Left lobe of liver (tissue), 2 donors: ENCODE measurements around the gene ARMH1. TPM values are rescaled to one million over a fixed set of nuclear protein-coding genes. Genes with fewer than 3 reads are reported as not detected.

ENCODE experiments used
- ATAC-seq: fragments of 200-7000 bp; cut with Tn5 transposase; one replicate; pipeline ENCODE4 v1.9.1; 2020; ENCODE audit warnings: mild to moderate bottlenecking, moderate library complexity
- DNase-seq: peaks from one replicate; pipeline ENCODE4 v3.0.0-alpha.2; 2020; ENCODE audit warnings: low spot score
- total RNA-seq: library from RNA; stranded (reverse); gene quantifications from one replicate; pipeline ENCODE4 v1.2.1, GENCODE V29; 2021
- donor health status: DM: no; HTN: no; CAD: no; lungs with moderate emphysema.
- donor health status: DM: no; HTN: yes; CAD: no.

Gene ARMH1
- total RNA-seq: 14.7 TPM

DNA sequence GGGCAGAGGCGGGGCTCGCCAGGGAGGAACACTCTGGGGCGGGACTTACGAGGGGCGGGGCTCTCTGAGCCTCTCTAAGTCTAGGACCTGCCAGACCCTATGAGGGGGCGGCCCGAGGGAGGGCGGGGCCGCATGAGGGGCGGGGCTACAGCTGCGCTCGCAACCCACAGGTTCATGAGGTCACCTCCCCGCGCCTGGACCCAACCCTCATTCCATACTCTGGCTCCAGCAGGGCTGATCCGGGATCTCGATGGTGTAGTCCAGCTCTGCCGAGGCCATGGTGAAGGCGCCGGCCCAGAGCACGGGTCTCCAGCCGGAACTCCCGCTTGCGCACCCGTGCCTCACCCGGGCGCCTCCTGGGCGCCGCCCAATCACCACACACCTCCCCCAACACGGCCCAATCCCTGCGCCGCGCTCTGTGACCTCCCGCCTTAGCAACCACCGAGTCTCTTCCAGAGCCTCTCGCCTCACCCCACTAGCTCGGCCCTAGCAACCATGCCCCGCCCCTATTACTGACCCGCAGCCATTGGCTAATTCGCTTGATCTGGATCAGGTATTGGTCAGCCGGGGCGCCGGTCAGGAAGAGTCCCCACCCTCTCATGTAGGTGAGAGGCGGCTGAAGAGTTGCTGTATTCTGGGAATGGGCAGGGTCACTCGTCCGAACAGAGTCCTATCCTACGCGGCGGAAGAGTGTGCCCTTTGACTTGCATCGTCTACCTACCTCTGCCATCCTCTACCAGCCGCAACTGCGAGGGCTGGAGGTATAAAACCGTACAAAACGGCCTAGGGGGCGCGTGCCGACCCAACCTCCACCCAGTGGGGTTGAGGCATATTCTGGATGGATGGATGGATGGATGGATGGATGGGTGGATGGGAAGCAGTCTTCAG lies at the start of gene ARMH1, which contains the start of gene TMEM53:
ARMH1 (plus strand) TSS at position 602 of the 888 bp plus-strand sequence. CDS start 14,984 bp downstream, outside the sequence.
TMEM53 (minus strand) TSS at position 369 of the 888 bp plus-strand sequence; CDS start at position 279, 90 bp downstream.
- DNase-seq (peak; percentile 100), ATAC-seq (peak; percentile 85)

DNA sequence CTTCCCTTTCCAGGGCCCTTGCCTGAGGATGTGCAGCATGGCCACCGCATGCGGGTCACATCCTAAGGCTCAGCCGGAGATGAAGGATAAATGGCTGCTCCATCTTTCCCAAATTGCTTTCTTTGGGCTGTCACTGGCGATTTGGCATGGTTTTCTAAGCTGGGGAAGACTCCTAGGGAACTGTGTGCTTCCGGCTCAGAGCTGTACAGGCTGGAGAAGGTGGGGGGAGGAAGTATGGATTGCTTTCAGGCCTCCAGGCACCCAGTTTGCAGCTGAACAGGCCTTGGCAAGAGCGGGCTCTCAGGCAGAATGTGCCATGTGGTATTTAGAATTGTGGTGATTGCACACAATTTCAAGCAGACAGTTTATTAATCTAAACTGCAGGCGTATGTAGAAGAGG lies 49.2 kb upstream of the ARMH1 start:
- ATAC-seq: no peak
- DNase-seq: no peak

DNA sequence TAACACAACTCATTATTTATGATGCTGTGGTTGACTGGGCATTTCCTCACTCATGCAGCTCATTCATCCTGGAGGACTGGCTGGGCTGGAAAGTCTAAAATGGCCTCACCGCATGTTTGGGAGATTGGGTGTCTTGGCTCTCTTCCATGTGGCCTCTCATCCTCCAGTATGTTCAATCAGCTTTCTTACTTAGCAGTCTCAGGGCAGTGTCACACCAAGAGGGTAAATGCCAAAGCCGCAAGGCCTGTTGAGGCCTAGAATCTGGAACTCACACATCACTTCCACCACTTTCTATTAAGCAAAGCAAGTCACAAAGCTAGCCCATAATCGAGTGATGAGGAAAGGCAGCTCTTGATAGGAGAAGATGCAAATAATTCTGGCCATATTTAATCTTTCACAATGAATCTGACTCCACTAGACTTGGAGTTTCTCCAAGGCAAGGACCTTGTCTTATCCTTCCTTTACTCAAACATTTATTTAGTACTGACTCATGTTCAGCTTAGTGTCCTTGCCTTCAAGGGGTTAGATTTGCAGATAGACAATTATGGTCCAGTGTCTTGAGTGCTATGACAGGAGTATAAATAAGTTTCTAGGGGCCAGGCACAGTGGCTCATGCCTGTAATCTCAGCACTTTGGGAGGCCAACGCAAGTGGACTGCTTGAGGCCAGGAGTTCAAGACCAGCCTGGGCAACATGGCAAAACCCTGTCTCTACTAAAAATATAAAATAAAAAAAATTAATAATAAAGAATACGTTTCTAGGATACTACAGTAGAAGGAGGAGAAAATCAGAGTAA lies 45.4 kb upstream of the ARMH1 start:
- no peak for DNase-seq

DNA sequence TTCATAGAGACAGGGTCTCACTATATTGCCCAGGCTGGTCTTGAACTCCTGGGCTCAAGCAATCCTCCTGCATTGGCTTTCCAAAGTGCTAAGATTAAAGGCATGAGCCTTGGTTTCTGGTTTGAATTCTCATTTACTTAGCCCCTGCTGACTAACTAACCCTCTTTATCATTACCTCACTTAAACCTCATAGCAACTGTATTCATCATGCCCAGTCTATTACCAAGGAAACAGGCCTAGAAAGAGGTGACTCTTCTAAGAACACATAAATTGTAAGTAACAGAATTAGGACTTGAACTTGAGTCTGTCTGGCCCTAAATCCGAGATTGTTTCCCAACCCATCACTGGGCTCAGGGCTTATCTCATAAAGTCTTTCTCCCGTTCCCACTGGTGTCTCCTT lies 44.4 kb upstream of the ARMH1 start:
- no peak for ATAC-seq
- no peak for DNase-seq

More for the DNA sequence above, 45.4 kb upstream of the ARMH1 start:
- ATAC-seq: no peak

DNA sequence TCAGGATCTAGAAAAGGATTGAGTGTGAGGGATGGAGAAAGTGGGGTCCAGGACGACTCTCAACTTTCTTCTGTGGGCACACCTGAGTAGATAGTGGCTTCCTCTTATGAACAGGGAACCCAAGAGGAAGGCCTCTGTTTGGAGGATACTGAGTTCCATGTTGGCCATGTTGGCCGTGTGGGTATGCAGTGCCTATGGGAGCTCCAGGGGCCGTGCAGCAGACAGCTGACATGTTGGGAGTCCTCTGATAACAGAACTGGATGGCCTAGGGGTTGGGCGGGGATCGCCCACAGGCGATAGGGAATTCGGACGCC lies 43.2 kb upstream of the ARMH1 start:
- ATAC-seq (no peak), DNase-seq (no peak)

DNA sequence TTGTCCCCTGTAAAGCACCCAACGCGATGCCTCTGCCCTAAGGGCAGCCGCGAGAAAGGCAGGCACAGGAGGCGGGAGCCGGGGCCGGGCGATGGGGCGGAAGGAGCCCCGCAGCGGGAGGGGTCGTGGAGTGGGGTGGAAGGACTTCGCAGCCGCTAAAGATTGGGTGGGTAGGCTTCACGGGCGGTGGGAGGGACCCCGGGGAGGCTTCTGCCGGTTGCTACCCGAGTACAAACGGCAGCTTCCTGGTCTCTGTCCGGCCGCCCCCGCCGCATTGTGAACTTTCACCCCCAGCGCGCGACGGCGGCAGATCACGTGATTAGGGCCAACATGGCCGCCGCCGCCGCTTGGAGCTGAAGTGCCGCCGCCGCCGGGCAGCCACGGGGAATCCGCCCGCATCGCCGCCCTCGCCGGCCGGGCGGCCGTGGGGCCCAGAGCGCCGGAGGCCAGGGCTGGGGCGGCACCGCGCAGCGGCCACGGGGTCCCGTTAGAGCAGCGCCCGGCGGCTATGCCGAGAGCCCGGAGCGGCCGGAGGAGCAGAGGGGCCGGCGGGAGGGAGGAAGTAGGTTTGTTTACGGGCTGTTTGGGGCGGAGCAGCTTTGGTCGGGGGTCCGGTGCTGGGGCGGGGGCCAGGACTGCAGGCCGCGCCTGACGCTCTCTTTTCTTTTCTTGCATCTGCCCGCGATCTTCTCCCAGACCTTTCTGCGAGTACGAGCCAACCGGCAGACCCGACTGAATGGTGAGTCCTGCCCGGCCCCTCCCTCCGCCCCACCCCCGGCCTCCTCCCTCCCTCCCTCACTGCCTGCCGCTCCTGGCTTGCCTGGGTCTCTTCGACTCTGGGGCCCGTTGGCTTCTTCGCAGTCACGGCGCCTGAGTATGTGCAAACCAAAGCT lies 42.6 kb upstream of the ARMH1 start:
- DNase-seq: peak; percentile 91
- peak; percentile 89 for ATAC-seq

GRCh38 chr1:44632598-44632997 lies 41.9 kb upstream of the ARMH1 start:
- DNase-seq: no peak
- ATAC-seq: no peak

DNA sequence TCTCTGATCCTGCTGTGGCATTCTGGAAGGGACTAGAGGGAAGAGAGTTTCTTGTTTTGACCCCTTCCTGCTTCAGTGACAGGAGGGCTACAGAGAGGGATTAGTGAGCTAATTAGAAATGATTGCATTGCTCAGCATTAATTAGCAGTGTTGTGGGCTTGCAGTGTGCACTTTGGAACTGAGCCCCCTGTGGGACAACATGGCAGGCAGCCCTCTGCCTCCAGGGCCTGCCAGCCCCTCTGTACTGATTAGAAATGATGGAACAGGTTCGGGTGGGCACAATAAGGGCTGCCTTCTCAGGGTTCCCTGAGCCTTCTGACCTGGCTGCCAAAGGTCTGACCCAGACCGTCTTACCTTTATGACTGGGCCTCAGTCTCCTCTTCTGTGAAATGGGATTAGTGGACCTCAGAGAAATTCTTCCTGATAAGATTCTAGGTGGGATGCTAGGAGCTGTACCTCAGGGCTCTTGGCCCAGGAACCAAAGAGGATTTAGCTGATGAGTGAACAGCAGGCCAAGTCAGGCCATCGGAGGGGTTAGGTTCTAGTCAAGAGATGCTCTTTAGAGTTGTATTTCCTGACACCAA lies 39.8 kb upstream of the ARMH1 start:
- ATAC-seq (no peak), DNase-seq (no peak)

GRCh38 chr1:44635439-44635838 lies 39.1 kb upstream of the ARMH1 start:
- DNase-seq (no peak), ATAC-seq (no peak)

DNA sequence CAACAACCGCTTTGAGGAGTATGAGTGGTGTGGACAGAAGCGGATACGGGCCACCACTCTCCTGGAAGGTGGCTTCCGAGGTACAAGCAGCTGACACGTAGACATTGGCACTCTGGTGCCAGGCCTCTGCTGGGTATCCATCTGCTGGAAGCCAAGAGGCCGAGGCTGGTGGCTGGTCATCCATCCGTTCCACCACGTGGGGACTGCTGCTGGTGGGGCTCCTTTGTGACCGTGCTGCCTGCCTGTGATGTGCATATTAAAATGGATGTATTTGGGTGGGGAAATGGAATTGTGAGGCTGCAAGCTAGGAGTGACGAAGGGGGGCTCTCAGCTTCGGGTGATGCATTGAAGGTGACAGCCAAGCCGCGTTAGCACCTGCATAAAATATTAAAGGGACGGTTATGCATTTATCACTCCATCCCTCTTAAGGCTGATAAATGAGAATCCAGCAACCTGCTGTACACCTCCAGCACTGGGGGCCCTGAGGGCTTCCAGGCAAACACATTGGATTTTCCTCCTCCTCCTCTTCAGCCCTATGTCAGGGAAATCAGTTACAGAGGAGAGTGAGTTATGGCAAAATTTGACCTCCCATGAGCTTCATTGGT lies 38.3 kb upstream of the ARMH1 start:
- ATAC-seq: no peak
- no peak for DNase-seq

- DNase-seq (no peak), ATAC-seq (no peak)
Observed at GRCh38 chr1:44636688-44637598, 37.6 kb upstream of the ARMH1 start.

- no peak for ATAC-seq
- DNase-seq: no peak
Observed at GRCh38 chr1:44637702-44638411, 36.7 kb upstream of the ARMH1 start.

GRCh38 chr1:44640200-44640853 lies 34.2 kb upstream of the ARMH1 start:
- DNase-seq: no peak

DNA sequence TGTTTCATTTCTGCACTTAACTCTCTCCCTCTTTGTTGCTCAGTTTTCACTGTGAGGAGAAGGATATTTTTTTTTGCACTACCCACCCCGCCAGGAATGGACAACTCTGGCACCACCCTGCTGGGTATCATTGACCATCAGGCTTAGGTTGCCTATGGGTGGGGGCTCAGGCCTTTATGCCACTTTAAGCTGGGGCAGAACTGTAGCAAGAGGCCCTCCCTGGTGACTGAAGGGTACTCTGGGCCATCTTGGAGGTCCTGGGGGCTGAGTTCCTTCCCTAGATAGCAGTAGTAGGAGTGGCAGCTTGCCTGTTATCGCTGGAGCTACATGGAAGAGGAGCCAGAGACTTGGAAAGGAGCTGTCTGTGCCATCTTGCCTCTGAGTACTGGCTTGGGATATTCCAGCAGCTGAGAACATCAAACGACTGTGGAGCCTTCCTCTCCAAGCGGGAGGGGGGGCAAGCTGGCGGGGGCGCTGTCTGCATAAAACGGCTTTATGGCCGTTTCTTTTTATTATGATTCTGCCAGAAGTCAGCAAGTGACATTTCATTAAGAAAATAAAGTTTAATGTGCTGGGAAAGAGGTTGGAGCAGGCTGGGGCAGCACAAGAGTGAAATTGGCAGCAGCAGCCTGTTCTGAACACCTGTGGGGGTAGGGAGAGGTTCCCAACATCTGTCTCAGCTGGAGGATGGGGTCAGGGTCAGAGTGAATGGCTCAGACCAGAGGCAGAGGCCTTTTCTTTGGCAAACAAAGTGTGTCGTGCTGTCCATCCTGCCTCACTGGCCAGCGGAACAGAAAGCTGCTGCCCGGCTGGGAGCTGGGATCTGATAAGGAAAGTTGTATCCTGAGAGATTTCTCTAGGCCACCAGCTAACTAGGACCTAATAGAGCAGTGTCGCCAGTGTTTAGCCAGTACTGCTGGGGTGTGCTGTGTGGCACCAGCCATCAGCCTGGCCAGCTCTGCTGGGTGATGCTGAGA lies 33.1 kb upstream of the ARMH1 start:
- DNase-seq: no peak

More at GRCh38 chr1:44640200-44640853, 34.2 kb upstream of the ARMH1 start:
- ATAC-seq: no peak

DNA sequence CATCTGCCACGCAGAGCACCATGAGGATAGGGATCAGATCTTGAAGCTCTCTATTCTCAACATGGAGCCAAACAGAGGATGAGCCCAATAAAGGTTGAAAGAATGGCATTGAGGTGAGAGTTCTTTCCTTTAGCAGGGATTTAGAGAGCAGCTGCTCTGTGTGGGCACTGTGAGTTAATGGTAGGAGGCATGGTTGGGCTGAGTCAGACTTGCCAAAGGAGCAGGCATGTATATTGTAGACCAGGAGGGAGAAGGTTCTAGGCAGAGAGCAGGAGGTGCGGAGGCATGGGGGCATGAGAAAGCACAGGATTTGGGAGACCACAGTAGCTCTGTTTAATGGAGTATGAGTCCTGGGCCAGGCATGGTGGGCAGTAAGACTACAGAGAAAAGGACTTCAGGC lies 32.3 kb upstream of the ARMH1 start:
- no peak for ATAC-seq
- DNase-seq: no peak

More for the DNA sequence above, 33.1 kb upstream of the ARMH1 start:
- ATAC-seq: no peak

DNA sequence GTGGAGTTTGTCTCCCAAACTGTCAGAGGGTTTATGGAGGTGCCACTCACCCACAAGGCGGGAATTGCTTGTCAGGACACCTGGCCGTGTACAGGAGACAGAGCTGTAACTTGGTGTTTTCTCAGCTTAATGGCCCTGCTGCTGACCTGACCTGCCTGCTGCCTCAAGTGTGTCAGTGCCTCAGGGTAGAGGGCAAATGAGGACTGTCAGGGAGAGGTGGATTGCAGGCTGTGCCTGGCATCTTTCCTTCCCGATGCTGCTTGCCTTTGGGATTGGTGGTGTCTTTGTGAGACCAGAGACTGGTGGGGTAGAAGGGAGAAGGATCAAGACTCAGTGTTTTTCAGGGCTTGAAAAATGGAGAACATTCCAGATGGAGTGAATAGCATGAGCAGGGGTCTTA lies 31.6 kb upstream of the ARMH1 start:
- DNase-seq (no peak), ATAC-seq (no peak)
